Measurements from ENCODE around the gene NFIX.

Gene NFIX

GRCh38 chr19:13060233-13060963 is 65.1 kb downstream of the NFIX start:
- DNase-seq, result no peak

GRCh38 chr19:13060964-13061927 is 66.0 kb downstream of the NFIX start:
- DNase-seq, result peak; percentile 72

- DNase-seq, result no peak
Measured at GRCh38 chr19:13062317-13062716, 67.0 kb downstream of the NFIX start.

- no peak for DNase-seq
Measured at GRCh38 chr19:13063461-13064091, 68.3 kb downstream of the NFIX start.

GRCh38 chr19:13064092-13064489 is 68.8 kb downstream of the NFIX start:
- no peak for DNase-seq

GRCh38 chr19:13066226-13066625 is 71.0 kb downstream of the NFIX start:
- DNase-seq, result no peak

GRCh38 chr19:13066933-13067807 is 71.9 kb downstream of the NFIX start:
- no peak for DNase-seq

- no peak for DNase-seq
Measured at GRCh38 chr19:13068085-13068846, 73.0 kb downstream of the NFIX start.

- DNase-seq, result no peak
Measured at GRCh38 chr19:13069415-13070359, 74.4 kb downstream of the NFIX start.

- DNase-seq, result no peak
Measured at GRCh38 chr19:13070425-13071140, 75.3 kb downstream of the NFIX start.

- no peak for DNase-seq
Measured at GRCh38 chr19:13071444-13072187, 76.3 kb downstream of the NFIX start.

- no peak for DNase-seq
Measured at GRCh38 chr19:13072188-13072908, 77.1 kb downstream of the NFIX start.

GRCh38 chr19:13073263-13073662 is 78.0 kb downstream of the NFIX start:
- DNase-seq, result no peak

GRCh38 chr19:13074378-13074777 is 79.1 kb downstream of the NFIX start:
- DNase-seq, result no peak

- no peak for DNase-seq
Measured at GRCh38 chr19:13076320-13076719, 81.0 kb downstream of the NFIX start.

- no peak for DNase-seq
Measured at GRCh38 chr19:13076787-13077186, 81.5 kb downstream of the NFIX start.

- DNase-seq, result no peak
Measured at GRCh38 chr19:13077240-13077639, 82.0 kb downstream of the NFIX start.

GRCh38 chr19:13078381-13078780 is 83.1 kb downstream of the NFIX start:
- DNase-seq, result no peak
